GM20000 (cell line): ENCODE results near the gene GALNT1.

Source experiments
- DNase-seq: peaks from one replicate; pipeline ENCODE4 v3.0.0; 2012; ENCODE audit warnings: low spot score
- CTCF ChIP-seq: IDR thresholded peaks from 2 replicates; pipeline ENCODE4 v1.5.1; 2012; ENCODE audit warnings: mild to moderate bottlenecking, control low read depth; ENCODE audit errors: extremely low read depth, missing control alignments

The GALNT1 gene

GRCh38 chr18:35577045-35577848, 4.3 kb upstream of the GALNT1 start:
- DNase-seq = peak; percentile 66
- no peak for TF ChIP-seq CTCF

- TF ChIP-seq CTCF = no peak
- no peak for DNase-seq
These were observed 3.1 kb upstream of the GALNT1 start for GRCh38 chr18:35578481-35578880.

GRCh38 chr18:35578936-35579335, 2.6 kb upstream of the GALNT1 start:
- no peak for DNase-seq
- TF ChIP-seq CTCF = no peak

- peak; percentile 81 for DNase-seq
- no peak for TF ChIP-seq CTCF
These were observed 620 bp upstream of the GALNT1 start for GRCh38 chr18:35580701-35581539.

GRCh38 chr18:35581898-35582641, 530 bp downstream of the GALNT1 start:
- peak; percentile 45 for DNase-seq
- TF ChIP-seq CTCF = no peak

GRCh38 chr18:35582899-35583558, 1.5 kb downstream of the GALNT1 start:
- no peak for DNase-seq
- no peak for TF ChIP-seq CTCF
